HEK293 (cell line): ENCODE measurements around the gene TBX10.

Experiments used
- GLI2 ChIP-seq: fragments of 450-650 bp; formaldehyde crosslinking; IDR thresholded peaks from 2 replicates; pipeline ENCODE4; 2017; ENCODE audit warnings: missing biosample characterization, missing genetic modification characterization, low read depth, borderline replicate concordance
- IKZF3 ChIP-seq: fragments of 450-650 bp; IDR thresholded peaks from 2 replicates; pipeline ENCODE4 v1.5.0; 2018; ENCODE audit warnings: missing biosample characterization, mild to moderate bottlenecking, missing genetic modification characterization, moderate library complexity
- SP2 ChIP-seq: fragments of 450-650 bp; formaldehyde crosslinking; IDR thresholded peaks from 2 replicates; pipeline ENCODE4 v1.5.1; 2016; ENCODE audit warnings: missing biosample characterization, missing genetic modification characterization
- ZEB2 ChIP-seq: fragments of 450-650 bp; formaldehyde crosslinking; IDR thresholded peaks from 2 replicates; pipeline ENCODE4 v1.5.1; 2016; ENCODE audit warnings: missing biosample characterization, missing genetic modification characterization
- ZNF223 ChIP-seq: fragments of 450-650 bp; formaldehyde crosslinking; IDR thresholded peaks from 2 replicates; pipeline ENCODE4 v1.5.1; 2016; ENCODE audit warnings: missing biosample characterization, missing genetic modification characterization
- ZNF416 ChIP-seq: fragments of 450-650 bp; formaldehyde crosslinking; IDR thresholded peaks from 2 replicates; pipeline ENCODE4 v1.5.1; 2016; ENCODE audit warnings: missing biosample characterization, missing genetic modification characterization
- ZNF510 ChIP-seq: fragments of 450-650 bp; formaldehyde crosslinking; IDR thresholded peaks from 2 replicates; pipeline ENCODE4 v1.5.1; 2018; ENCODE audit warnings: mild to moderate bottlenecking, missing genetic modification characterization, missing biosample characterization; ENCODE audit not compliant: insufficient replicate concordance
- ZNF768 ChIP-seq: fragments of 450-650 bp; formaldehyde crosslinking; IDR thresholded peaks from 2 replicates; pipeline ENCODE4 v1.5.1; 2018; ENCODE audit warnings: missing biosample characterization, mild to moderate bottlenecking, missing genetic modification characterization
- TF ChIP-seq, protein P1 (sequence below): fragments of 450-650 bp; formaldehyde crosslinking; IDR thresholded peaks from 2 replicates; pipeline ENCODE4 v1.5.1; 2016; ENCODE audit warnings: missing biosample characterization, missing genetic modification characterization
- TF ChIP-seq, protein P2 (sequence below): fragments of 450-650 bp; formaldehyde crosslinking; IDR thresholded peaks from 2 replicates; pipeline ENCODE4 v1.5.1; 2016; ENCODE audit warnings: missing biosample characterization, missing genetic modification characterization

DNA sequence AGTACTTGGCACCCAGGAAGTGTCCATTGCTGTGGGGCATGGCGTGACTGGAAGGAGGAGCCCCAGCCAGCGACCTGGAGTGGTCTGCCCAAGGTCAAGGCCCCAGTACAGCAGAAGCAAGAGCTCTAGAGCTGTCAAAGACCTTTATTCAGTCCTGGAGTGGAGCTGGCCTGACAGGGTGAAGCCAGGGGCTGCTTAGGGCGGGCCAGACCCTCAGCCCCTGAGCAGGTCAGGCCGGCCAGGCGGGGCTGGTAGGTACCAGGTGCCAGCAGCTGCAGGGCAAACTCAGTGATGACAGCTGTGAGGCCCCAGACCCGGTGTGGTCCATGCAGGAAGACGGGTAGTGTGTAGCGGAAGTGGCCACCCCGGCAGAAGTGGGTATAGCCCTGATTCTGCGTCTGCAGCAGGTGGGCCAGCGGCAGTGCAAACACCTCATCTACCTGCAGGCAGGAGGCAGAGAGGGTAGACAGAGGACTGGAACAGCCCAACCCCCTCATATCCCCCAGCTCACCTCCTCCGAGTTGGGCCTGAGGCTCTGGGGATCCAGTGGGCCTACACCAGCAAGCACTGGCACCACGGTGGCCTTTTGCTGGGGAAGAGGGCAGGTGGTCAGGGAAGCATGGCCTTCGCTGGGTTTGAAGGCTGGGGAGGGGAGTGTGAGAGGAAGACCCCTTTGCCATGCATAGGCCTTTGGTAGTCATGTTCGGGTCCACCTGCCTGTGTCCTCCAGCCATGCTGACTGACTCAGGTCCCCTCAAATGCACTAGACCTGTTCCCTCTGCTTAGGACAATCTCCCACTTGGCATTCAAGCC, 11.5 kb downstream of the TBX10 start:
- no peak for TF ChIP-seq IKZF3 (tag by site-specific recombination)
- no peak for TF ChIP-seq ZNF416 (tag by site-specific recombination)
- no peak for TF ChIP-seq ZNF223 (tag by site-specific recombination)
- TF ChIP-seq ZEB2 (tag by site-specific recombination): no peak
- TF ChIP-seq ZNF768: no peak
- no peak for TF ChIP-seq GLI2 (tag by site-specific recombination)
- TF ChIP-seq ZNF510: no peak
- TF ChIP-seq, protein P1, sequence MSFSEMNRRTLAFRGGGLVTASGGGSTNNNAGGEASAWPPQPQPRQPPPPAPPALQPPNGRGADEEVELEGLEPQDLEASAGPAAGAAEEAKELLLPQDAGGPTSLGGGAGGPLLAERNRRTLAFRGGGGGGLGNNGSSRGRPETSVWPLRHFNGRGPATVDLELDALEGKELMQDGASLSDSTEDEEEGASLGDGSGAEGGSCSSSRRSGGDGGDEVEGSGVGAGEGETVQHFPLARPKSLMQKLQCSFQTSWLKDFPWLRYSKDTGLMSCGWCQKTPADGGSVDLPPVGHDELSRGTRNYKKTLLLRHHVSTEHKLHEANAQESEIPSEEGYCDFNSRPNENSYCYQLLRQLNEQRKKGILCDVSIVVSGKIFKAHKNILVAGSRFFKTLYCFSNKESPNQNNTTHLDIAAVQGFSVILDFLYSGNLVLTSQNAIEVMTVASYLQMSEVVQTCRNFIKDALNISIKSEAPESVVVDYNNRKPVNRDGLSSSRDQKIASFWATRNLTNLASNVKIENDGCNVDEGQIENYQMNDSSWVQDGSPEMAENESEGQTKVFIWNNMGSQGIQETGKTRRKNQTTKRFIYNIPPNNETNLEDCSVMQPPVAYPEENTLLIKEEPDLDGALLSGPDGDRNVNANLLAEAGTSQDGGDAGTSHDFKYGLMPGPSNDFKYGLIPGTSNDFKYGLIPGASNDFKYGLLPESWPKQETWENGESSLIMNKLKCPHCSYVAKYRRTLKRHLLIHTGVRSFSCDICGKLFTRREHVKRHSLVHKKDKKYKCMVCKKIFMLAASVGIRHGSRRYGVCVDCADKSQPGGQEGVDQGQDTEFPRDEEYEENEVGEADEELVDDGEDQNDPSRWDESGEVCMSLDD: no peak
- TF ChIP-seq, protein P2, sequence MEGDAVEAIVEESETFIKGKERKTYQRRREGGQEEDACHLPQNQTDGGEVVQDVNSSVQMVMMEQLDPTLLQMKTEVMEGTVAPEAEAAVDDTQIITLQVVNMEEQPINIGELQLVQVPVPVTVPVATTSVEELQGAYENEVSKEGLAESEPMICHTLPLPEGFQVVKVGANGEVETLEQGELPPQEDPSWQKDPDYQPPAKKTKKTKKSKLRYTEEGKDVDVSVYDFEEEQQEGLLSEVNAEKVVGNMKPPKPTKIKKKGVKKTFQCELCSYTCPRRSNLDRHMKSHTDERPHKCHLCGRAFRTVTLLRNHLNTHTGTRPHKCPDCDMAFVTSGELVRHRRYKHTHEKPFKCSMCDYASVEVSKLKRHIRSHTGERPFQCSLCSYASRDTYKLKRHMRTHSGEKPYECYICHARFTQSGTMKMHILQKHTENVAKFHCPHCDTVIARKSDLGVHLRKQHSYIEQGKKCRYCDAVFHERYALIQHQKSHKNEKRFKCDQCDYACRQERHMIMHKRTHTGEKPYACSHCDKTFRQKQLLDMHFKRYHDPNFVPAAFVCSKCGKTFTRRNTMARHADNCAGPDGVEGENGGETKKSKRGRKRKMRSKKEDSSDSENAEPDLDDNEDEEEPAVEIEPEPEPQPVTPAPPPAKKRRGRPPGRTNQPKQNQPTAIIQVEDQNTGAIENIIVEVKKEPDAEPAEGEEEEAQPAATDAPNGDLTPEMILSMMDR (tag by site-specific recombination): no peak
- no peak for TF ChIP-seq SP2
